Adrenal gland (tissue), 12 donors: ENCODE data around the gene RNF227. TPM values are rescaled to one million over a fixed set of nuclear protein-coding genes. Genes with fewer than 3 reads are reported as not detected.

ENCODE experiments used
- polyA plus RNA-seq, 3 donors: library from polyadenylated mRNA; stranded (reverse); fragments of 200-250 nt in 2 of 3; fragments of 350-450 nt in 1 of 3; fragmentation: Illumina TruSeq in 1 of 3; extraction: RNeasy Lipid Tissue Mini Kit (QIAGEN cat#74804) in 1 of 3; gene quantifications; one replicate each; pipeline ENCODE4 v1.2.3, GENCODE V29; 2013 to 2014
- small RNA-seq, 2 donors: library from RNA; depleted of rRNA; stranded (forward); fragments of <200 nt; gene quantifications; one replicate each; pipeline ENCODE3, GENCODE V24; 2016
- total RNA-seq, 9 donors: library from RNA; depleted of rRNA in 4 of 9; stranded (reverse); fragments of >200 nt in 4 of 9; fragments of 120-200 nt in 1 of 9; fragmentation: NEBNext Ultra II Directional in 1 of 9; extraction: Animal tissue kit (Norgen Biotek cat#: 25700) in 1 of 9; gene quantifications; one replicate each; pipeline versions ENCODE4 v1.1.0 to v1.2.4, GENCODE V29; 2013 to 2023
- donor health status: healthy with polysubstance abuse.
- donor health status: Bipolar disorder and iron deficiency.
- donor health status: DM: yes; HTN: yes; CAD: no.
- donor health status: DM: no; HTN: no; CAD: no.
- donor health status: DM: no; HTN: no; CAD: no.
- donor health status: DM: yes; HTN: yes; CAD: no.

RNF227 gene
- total and polyA plus RNA-seq, 12 donors: 1.1 to 17.3 (median 3.0) TPM

Small RNA genes lying within 50 kb of the gene (small RNA-seq; reads per million reads assigned to genes)
- 0.50 to 0.83 reads per million in 2 donors for gene SCARNA21

Other genes starting within 250 kb of the RNF227 start
- 10 to 100 TPM in 8 of 9 donors, 1 to 10 TPM in 1; 9.7 to 85.9 (median 28.3) TPM for gene TP53, start 228.8 kb downstream of the RNF227 start, total RNA-seq
- gene TP53, start 228.8 kb downstream of the RNF227 start, polyA plus RNA-seq: 10 to 100 TPM; 13.4 to 19.9 (median 17.4) TPM
- 10 to 100 TPM in 1 of 9 donors, 1 to 10 TPM in 8; 3.4 to 15.3 (median 6.7) TPM for gene WRAP53, start 227.8 kb downstream of the RNF227 start, total RNA-seq
- 10 to 100 TPM in 2 of 3 donors, 1 to 10 TPM in 1; 4.5 to 31.0 (median 21.1) TPM for gene WRAP53, start 227.8 kb downstream of the RNF227 start, polyA plus RNA-seq
- 1 to 10 TPM in 5 of 9 donors, under 1 TPM in 3, not detected in 1; 0.26 to 1.5 (median 1.1) TPM for gene EFNB3, start 211.1 kb downstream of the RNF227 start, total RNA-seq
- 1 to 10 TPM in 2 of 3 donors, under 1 TPM in 1; 0.61 to 4.3 (median 1.2) TPM for gene EFNB3, start 211.1 kb downstream of the RNF227 start, polyA plus RNA-seq
- gene DNAH2, start 198.5 kb downstream of the RNF227 start, total RNA-seq: under 1 TPM; 0.04 to 0.26 (median 0.11) TPM
- under 1 TPM; 0.02 to 0.08 (median 0.07) TPM for gene DNAH2, start 198.5 kb downstream of the RNF227 start, polyA plus RNA-seq
- 10 to 100 TPM in 5 of 9 donors, 1 to 10 TPM in 4; 3.1 to 31.2 (median 11.8) TPM for gene KDM6B, start 82.1 kb downstream of the RNF227 start, total RNA-seq
- 10 to 100 TPM in 2 of 3 donors, 1 to 10 TPM in 1; 2.2 to 35.9 (median 10.6) TPM for gene KDM6B, start 82.1 kb downstream of the RNF227 start, polyA plus RNA-seq
- gene TMEM88, start 61.2 kb downstream of the RNF227 start, total RNA-seq: 10 to 100 TPM; 14.9 to 52.8 (median 24.0) TPM
- gene TMEM88, start 61.2 kb downstream of the RNF227 start, polyA plus RNA-seq: 100 to 1,000 TPM in 1 of 3 donors, 10 to 100 TPM in 1, 1 to 10 TPM in 1; 7.9 to 107 (median 70.9) TPM
- gene NAA38, start 58.7 kb downstream of the RNF227 start, total RNA-seq: 100 to 1,000 TPM in 8 of 9 donors, 10 to 100 TPM in 1; 96.2 to 281 (median 124) TPM
- gene NAA38, start 58.7 kb downstream of the RNF227 start, polyA plus RNA-seq: 100 to 1,000 TPM in 2 of 3 donors, 10 to 100 TPM in 1; 34.5 to 424 (median 329) TPM
- gene CYB5D1, start 58.3 kb downstream of the RNF227 start, total RNA-seq: 10 to 100 TPM in 8 of 9 donors, 1 to 10 TPM in 1; 9.1 to 24.4 (median 17.6) TPM
- 10 to 100 TPM in 2 of 3 donors, 1 to 10 TPM in 1; 6.5 to 36.8 (median 10.2) TPM for gene CYB5D1, start 58.3 kb downstream of the RNF227 start, polyA plus RNA-seq
- gene CHD3, start 27.5 kb downstream of the RNF227 start, total RNA-seq: 100 to 1,000 TPM in 2 of 9 donors, 10 to 100 TPM in 7; 53.1 to 123 (median 90.9) TPM
- 100 to 1,000 TPM in 2 of 3 donors, 10 to 100 TPM in 1; 43.8 to 326 (median 104) TPM for gene CHD3, start 27.5 kb downstream of the RNF227 start, polyA plus RNA-seq
- 1 to 10 TPM in 2 of 9 donors, under 1 TPM in 5, not detected in 2; 0.12 to 1.9 (median 0.41) TPM for gene KCNAB3, start 13.6 kb upstream of the RNF227 start, total RNA-seq
- 1 to 10 TPM in 2 of 3 donors, under 1 TPM in 1; 0.27 to 4.2 (median 3.4) TPM for gene KCNAB3, start 13.6 kb upstream of the RNF227 start, polyA plus RNA-seq
- 100 to 1,000 TPM in 4 of 9 donors, 10 to 100 TPM in 5; 32.2 to 161 (median 86.0) TPM for gene TRAPPC1, start 15.7 kb upstream of the RNF227 start, total RNA-seq
- gene TRAPPC1, start 15.7 kb upstream of the RNF227 start, polyA plus RNA-seq: 100 to 1,000 TPM; 131 to 220 (median 166) TPM
- gene CNTROB, start 15.9 kb upstream of the RNF227 start, total RNA-seq: 10 to 100 TPM; 11.8 to 27.1 (median 18.4) TPM
- gene CNTROB, start 15.9 kb upstream of the RNF227 start, polyA plus RNA-seq: 10 to 100 TPM; 14.8 to 85.2 (median 48.1) TPM
- not detected for gene GUCY2D, start 86.3 kb upstream of the RNF227 start, total RNA-seq
- gene GUCY2D, start 86.3 kb upstream of the RNF227 start, polyA plus RNA-seq: not detected
- gene ALOX15B, start 122.8 kb upstream of the RNF227 start, total RNA-seq: 1 to 10 TPM in 8 of 9 donors, not detected in 1; 2.0 to 9.8 (median 4.6) TPM
- gene ALOX15B, start 122.8 kb upstream of the RNF227 start, polyA plus RNA-seq: 1 to 10 TPM; 1.1 to 5.8 (median 2.0) TPM
- not detected for gene ALOX12B, start 171.4 kb upstream of the RNF227 start, total RNA-seq
- gene ALOX12B, start 171.4 kb upstream of the RNF227 start, polyA plus RNA-seq: not detected
- gene ALOXE3, start 202.2 kb upstream of the RNF227 start, total RNA-seq: not detected
- not detected for gene ALOXE3, start 202.2 kb upstream of the RNF227 start, polyA plus RNA-seq
- under 1 TPM in 3 of 9 donors, not detected in 6; 0.06 to 0.34 (median 0.29) TPM for gene HES7, start 207.8 kb upstream of the RNF227 start, total RNA-seq
- 1 to 10 TPM in 1 of 3 donors, under 1 TPM in 1, not detected in 1; 0.32 to 1.0 TPM for gene HES7, start 207.8 kb upstream of the RNF227 start, polyA plus RNA-seq
- gene PER1, start 236.1 kb upstream of the RNF227 start, total RNA-seq: 100 to 1,000 TPM in 5 of 9 donors, 10 to 100 TPM in 3, 1 to 10 TPM in 1; 9.9 to 295 (median 108) TPM
- gene PER1, start 236.1 kb upstream of the RNF227 start, polyA plus RNA-seq: 100 to 1,000 TPM in 2 of 3 donors, 10 to 100 TPM in 1; 12.4 to 360 (median 161) TPM
- gene VAMP2, start 246.7 kb upstream of the RNF227 start, total RNA-seq: 100 to 1,000 TPM in 2 of 9 donors, 10 to 100 TPM in 7; 18.8 to 139 (median 39.1) TPM
- 100 to 1,000 TPM in 1 of 3 donors, 10 to 100 TPM in 2; 65.8 to 206 (median 81.2) TPM for gene VAMP2, start 246.7 kb upstream of the RNF227 start, polyA plus RNA-seq